HepG2 (cell line): ENCODE data around the gene MADCAM1. TPM values are rescaled to one million over a fixed set of nuclear protein-coding genes. Genes with fewer than 3 reads are reported as not detected.

ENCODE experiments used
- CREB1 ChIP-seq, 2 experiments: fragments of 450-650 bp in 1 of 2; IDR thresholded peaks; 2 replicates each; pipeline ENCODE4 v1.6.1; 2016 to 2017; ENCODE audit warnings: control low read depth in 1 of 2, mild to moderate bottlenecking in 1 of 2, missing compliant biosample characterization in 1 of 2, missing genetic modification characterization in 1 of 2
- HNRNPH1 ChIP-seq: fragments of 200-400 bp; formaldehyde crosslinking; optimal IDR thresholded peaks from 2 replicates; pipeline ENCODE3; 2017; ENCODE audit warnings: mild to moderate bottlenecking, low read depth, low read length
- NCOA5 ChIP-seq: sonication (generic); formaldehyde crosslinking; IDR thresholded peaks from 2 replicates; pipeline ENCODE4 v1.4.0; 2020; ENCODE audit warnings: missing genetic modification reagents
- PHF21A ChIP-seq: sonication (generic); formaldehyde crosslinking; IDR thresholded peaks from 2 replicates; pipeline ENCODE4 v1.5.0; 2020; ENCODE audit warnings: mild to moderate bottlenecking, missing genetic modification reagents
- SRSF1 ChIP-seq: fragments of 200-400 bp; formaldehyde crosslinking; optimal IDR thresholded peaks from 2 replicates; pipeline ENCODE3; 2017; ENCODE audit warnings: mild to moderate bottlenecking, low read depth, low read length, moderate library complexity
- ZBTB8A ChIP-seq: sonication (generic); formaldehyde crosslinking; IDR thresholded peaks from 2 replicates; pipeline ENCODE4 v1.4.0; 2020; ENCODE audit warnings: mild to moderate bottlenecking, low read depth, missing genetic modification reagents, borderline replicate concordance
- ZNF530 ChIP-seq: sonication (generic); formaldehyde crosslinking; IDR thresholded peaks from 2 replicates; pipeline ENCODE4 v1.5.0; 2020; ENCODE audit warnings: low read depth, mild to moderate bottlenecking, missing genetic modification reagents
- ZNF619 ChIP-seq: sonication (generic); formaldehyde crosslinking; IDR thresholded peaks from 2 replicates; pipeline ENCODE4 v1.4.0; 2020; ENCODE audit warnings: mild to moderate bottlenecking, missing genetic modification reagents
- ZSCAN30 ChIP-seq: sonication (generic); formaldehyde crosslinking; IDR thresholded peaks from 2 replicates; pipeline ENCODE4 v1.5.0; 2020; ENCODE audit warnings: mild to moderate bottlenecking, missing genetic modification reagents
- polyA plus RNA-seq, 8 experiments: library from polyadenylated mRNA; depleted of rRNA in 3 of 8; stranded (reverse) in 7 of 8; unstranded in 1 of 8; fragments of >200 nt; fragmentation: Illumina TruSeq in 4 of 8; extraction: Trizol in 4 of 8; gene quantifications; 2 replicates each; pipeline versions ENCODE4 v1.2.1 to v1.2.3, GENCODE V29; 2011 to 2016; ENCODE audit warnings: low read depth in 4 of 8, missing spikeins in 1 of 8, mixed read lengths in 1 of 8; ENCODE audit not compliant: insufficient read depth in 1 of 8
- total RNA-seq, 5 experiments: library from RNA; depleted of rRNA; stranded (reverse); fragments of >200 nt; fragmentation: Illumina TruSeq; extraction: Trizol; gene quantifications; 2 replicates each; pipeline ENCODE4 v1.2.3, GENCODE V29; 2016; ENCODE audit warnings: low read depth in 1 of 5
- TF ChIP-seq, protein P1 (sequence below): IDR thresholded peaks from 2 replicates; pipeline ENCODE4 v1.6.1; 2016; ENCODE audit warnings: missing biosample characterization, missing genetic modification reagents, low read depth
- TF ChIP-seq, protein P2 (sequence below): sonication (generic); formaldehyde crosslinking; IDR thresholded peaks from 2 replicates; pipeline ENCODE4 v1.5.1; 2020; ENCODE audit warnings: missing genetic modification reagents, mild to moderate bottlenecking, borderline replicate concordance
- TF ChIP-seq, protein P3 (sequence below): sonication (generic); formaldehyde crosslinking; IDR thresholded peaks from 2 replicates; pipeline ENCODE4 v1.5.0; 2020; ENCODE audit warnings: mild to moderate bottlenecking, missing genetic modification reagents
- TF ChIP-seq, protein P4 (sequence below): IDR thresholded peaks from 2 replicates; pipeline ENCODE4 v1.6.1; 2016
- TF ChIP-seq, protein P5 (sequence below): sonication (generic); formaldehyde crosslinking; IDR thresholded peaks from 2 replicates; pipeline ENCODE4 v1.4.0; 2020; ENCODE audit warnings: mild to moderate bottlenecking, missing genetic modification reagents, borderline replicate concordance
- TF ChIP-seq, protein P6 (sequence below): sonication (generic); formaldehyde crosslinking; IDR thresholded peaks from 2 replicates; pipeline ENCODE4 v1.4.0; 2020; ENCODE audit warnings: mild to moderate bottlenecking, missing genetic modification reagents

MADCAM1 gene
- total and polyA plus RNA-seq, 2 of the 13 experiments (the other 11 are each of a cell fraction or from before 2014, with no cell fraction given), result 0.29 to 0.33 TPM

DNA sequence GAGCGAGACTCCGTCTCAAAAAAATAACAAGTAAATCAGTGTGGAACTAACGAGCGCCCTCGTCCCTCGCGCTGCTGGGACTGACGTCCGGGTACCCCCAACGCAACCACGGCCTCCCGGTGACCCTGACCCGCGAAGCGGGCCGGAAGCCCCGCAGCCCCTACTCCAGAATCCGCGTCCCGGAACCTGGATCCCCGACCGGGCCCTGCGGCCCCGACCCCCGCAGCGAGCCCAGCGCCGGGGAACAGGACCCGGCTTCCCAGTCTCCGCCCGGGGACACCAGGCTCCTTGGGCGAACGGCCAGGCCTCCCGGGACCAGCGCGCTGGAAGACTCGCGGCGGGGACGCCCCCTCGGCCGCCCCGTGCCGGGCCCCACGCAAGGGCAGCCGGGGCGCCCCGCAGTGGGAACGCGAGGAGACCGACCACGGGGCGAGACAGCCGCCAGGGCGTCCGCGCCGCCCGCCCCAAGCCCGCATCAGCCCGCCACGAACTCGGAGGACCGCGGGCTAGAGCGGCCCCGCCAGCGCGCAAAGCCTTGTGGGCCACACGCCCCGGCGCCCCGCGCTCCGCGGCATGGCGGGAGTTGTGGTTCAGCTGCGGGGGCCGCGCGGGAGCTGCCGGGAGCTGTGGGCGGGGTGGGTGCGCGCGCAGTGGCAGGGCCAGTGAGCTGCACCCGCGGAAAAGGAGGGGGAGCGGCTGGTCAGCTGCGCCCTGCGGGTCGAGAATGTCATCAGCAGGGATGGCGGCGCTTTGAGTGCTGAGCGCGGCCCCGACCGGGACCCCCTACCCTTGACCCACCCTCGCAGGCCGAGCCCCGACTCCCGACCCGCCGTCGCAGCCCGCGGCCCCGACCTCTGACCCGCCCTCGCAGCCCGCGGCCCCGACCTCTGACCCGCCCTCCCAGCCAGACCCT lies 7.5 kb upstream of the MADCAM1 start (continued):
- TF ChIP-seq, protein P1, sequence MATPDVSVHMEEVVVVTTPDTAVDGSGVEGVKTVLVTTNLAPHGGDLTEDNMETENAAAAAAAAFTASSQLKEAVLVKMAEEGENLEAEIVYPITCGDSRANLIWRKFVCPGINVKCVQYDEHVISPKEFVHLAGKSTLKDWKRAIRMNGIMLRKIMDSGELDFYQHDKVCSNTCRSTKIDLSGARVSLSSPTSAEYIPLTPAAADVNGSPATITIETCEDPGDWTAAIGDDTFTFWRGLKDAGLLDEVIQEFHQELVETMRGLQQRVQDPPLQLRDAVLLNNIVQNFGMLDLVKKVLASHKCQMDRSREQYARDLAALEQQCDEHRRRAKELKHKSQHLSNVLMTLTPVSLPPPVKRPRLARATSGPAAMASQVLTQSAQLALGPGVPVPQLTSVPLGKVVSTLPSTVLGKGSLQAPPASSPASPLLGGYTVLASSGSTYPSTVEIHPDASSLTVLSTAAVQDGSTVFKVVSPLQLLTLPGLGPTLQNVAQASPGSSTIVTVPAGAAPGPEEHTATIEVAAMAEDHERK (CRISPR knock-in tag), result peak; percentile 83
- TF ChIP-seq NCOA5 (CRISPR knock-in tag) (no peak), PHF21A (CRISPR knock-in tag) (peak; percentile 70; the same call in 1 of the 2 replicates), CREB1 (IDR thresholded peaks at IDR 0.05) (peak; percentile 19; the same call in 1 of the 2 replicates), CREB1 (CRISPR knock-in tag; IDR thresholded peaks at IDR 0.05) (no peak), ZBTB8A (CRISPR knock-in tag) (0 out of 2 replicates have a peak, but pooled peaks have one; percentile 36), ZNF619 (CRISPR knock-in tag) (no peak; the same call in 1 of the 2 replicates), ZNF530 (CRISPR knock-in tag) (no peak), ZSCAN30 (CRISPR knock-in tag) (peak; percentile 92; the same call in 1 of the 2 replicates), HNRNPH1 (no peak), SRSF1 (no peak)
- TF ChIP-seq, protein P2, sequence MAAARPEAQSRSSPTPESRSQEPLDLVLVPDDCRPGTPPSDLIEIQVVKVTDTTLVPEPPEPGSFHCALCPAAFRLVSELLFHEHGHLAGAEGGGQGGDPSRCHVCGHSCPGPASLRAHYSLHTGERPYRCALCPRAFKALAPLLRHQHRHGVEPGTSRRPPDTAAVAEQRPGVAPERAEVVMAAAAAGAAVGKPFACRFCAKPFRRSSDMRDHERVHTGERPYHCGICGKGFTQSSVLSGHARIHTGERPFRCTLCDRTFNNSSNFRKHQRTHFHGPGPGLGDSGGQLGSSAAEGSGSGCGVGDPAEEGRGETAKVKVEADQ, result no peak; the same call in 1 of the 2 replicates
- TF ChIP-seq, protein P3, sequence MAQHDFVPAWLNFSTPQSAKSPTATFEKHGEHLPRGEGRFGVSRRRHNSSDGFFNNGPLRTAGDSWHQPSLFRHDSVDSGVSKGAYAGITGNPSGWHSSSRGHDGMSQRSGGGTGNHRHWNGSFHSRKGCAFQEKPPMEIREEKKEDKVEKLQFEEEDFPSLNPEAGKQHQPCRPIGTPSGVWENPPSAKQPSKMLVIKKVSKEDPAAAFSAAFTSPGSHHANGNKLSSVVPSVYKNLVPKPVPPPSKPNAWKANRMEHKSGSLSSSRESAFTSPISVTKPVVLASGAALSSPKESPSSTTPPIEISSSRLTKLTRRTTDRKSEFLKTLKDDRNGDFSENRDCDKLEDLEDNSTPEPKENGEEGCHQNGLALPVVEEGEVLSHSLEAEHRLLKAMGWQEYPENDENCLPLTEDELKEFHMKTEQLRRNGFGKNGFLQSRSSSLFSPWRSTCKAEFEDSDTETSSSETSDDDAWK (CRISPR knock-in tag), result no peak
- TF ChIP-seq, protein P4, sequence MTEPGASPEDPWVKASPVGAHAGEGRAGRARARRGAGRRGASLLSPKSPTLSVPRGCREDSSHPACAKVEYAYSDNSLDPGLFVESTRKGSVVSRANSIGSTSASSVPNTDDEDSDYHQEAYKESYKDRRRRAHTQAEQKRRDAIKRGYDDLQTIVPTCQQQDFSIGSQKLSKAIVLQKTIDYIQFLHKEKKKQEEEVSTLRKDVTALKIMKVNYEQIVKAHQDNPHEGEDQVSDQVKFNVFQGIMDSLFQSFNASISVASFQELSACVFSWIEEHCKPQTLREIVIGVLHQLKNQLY (CRISPR knock-in tag), result no peak
- TF ChIP-seq, protein P5, sequence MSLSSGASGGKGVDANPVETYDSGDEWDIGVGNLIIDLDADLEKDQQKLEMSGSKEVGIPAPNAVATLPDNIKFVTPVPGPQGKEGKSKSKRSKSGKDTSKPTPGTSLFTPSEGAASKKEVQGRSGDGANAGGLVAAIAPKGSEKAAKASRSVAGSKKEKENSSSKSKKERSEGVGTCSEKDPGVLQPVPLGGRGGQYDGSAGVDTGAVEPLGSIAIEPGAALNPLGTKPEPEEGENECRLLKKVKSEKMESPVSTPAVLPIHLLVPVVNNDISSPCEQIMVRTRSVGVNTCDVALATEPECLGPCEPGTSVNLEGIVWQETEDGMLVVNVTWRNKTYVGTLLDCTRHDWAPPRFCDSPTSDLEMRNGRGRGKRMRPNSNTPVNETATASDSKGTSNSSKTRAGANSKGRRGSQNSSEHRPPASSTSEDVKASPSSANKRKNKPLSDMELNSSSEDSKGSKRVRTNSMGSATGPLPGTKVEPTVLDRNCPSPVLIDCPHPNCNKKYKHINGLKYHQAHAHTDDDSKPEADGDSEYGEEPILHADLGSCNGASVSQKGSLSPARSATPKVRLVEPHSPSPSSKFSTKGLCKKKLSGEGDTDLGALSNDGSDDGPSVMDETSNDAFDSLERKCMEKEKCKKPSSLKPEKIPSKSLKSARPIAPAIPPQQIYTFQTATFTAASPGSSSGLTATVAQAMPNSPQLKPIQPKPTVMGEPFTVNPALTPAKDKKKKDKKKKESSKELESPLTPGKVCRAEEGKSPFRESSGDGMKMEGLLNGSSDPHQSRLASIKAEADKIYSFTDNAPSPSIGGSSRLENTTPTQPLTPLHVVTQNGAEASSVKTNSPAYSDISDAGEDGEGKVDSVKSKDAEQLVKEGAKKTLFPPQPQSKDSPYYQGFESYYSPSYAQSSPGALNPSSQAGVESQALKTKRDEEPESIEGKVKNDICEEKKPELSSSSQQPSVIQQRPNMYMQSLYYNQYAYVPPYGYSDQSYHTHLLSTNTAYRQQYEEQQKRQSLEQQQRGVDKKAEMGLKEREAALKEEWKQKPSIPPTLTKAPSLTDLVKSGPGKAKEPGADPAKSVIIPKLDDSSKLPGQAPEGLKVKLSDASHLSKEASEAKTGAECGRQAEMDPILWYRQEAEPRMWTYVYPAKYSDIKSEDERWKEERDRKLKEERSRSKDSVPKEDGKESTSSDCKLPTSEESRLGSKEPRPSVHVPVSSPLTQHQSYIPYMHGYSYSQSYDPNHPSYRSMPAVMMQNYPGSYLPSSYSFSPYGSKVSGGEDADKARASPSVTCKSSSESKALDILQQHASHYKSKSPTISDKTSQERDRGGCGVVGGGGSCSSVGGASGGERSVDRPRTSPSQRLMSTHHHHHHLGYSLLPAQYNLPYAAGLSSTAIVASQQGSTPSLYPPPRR (CRISPR knock-in tag), result no peak; the same call in 1 of the 2 replicates
- TF ChIP-seq, protein P6, sequence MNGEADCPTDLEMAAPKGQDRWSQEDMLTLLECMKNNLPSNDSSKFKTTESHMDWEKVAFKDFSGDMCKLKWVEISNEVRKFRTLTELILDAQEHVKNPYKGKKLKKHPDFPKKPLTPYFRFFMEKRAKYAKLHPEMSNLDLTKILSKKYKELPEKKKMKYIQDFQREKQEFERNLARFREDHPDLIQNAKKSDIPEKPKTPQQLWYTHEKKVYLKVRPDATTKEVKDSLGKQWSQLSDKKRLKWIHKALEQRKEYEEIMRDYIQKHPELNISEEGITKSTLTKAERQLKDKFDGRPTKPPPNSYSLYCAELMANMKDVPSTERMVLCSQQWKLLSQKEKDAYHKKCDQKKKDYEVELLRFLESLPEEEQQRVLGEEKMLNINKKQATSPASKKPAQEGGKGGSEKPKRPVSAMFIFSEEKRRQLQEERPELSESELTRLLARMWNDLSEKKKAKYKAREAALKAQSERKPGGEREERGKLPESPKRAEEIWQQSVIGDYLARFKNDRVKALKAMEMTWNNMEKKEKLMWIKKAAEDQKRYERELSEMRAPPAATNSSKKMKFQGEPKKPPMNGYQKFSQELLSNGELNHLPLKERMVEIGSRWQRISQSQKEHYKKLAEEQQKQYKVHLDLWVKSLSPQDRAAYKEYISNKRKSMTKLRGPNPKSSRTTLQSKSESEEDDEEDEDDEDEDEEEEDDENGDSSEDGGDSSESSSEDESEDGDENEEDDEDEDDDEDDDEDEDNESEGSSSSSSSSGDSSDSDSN (CRISPR knock-in tag), result no peak; the same call in none of the 2 replicates
